Stimulated activated naive B cell treated with anti-CD40 and anti-IgM and Interleukin-4, amounts not matched to agents 10 μg/mL and 1 μg/mL and 100 μg/mL, for 72 hours (primary cell): ENCODE data around the gene KCTD4.

ENCODE experiments used
- ATAC-seq, 2 donors: fragments of 150-1000 bp; cut with Tn5 transposase; replicated peaks; 2 replicates each; pipeline ENCODE4 v1.10.0; 2021; ENCODE audit warnings: moderate library complexity in 1 of 2
- DNase-seq: peaks from one replicate; pipeline ENCODE4 v3.0.0; 2021
- H3K27ac Mint-ChIP-seq: one replicate; pipeline ENCODE4 v1.8.0; 2022; ENCODE audit warnings: mild to moderate bottlenecking, mixed read lengths
- H3K27me3 Mint-ChIP-seq, 2 donors: one replicate each; pipeline ENCODE4 v1.8.0; 2022; ENCODE audit warnings: mixed read lengths in 2 of 2
- H3K36me3 Mint-ChIP-seq, 2 donors: one replicate each; pipeline ENCODE4 v1.8.0; 2022; ENCODE audit warnings: mixed read lengths in 2 of 2, mild to moderate bottlenecking in 1 of 2
- H3K4me1 Mint-ChIP-seq, 2 donors: one replicate each; pipeline ENCODE4 v1.8.0; 2022; ENCODE audit warnings: mixed read lengths in 2 of 2, mild to moderate bottlenecking in 1 of 2
- H3K4me3 Mint-ChIP-seq, 2 donors: one replicate each; pipeline ENCODE4 v1.8.0; 2022; ENCODE audit warnings: mild to moderate bottlenecking in 2 of 2, mixed read lengths in 2 of 2, moderate library complexity in 1 of 2
- H3K9me3 Mint-ChIP-seq, 2 donors: one replicate each; pipeline ENCODE4 v1.8.0; 2022; ENCODE audit warnings: mixed read lengths in 2 of 2, mild to moderate bottlenecking in 1 of 2

KCTD4 gene

DNA sequence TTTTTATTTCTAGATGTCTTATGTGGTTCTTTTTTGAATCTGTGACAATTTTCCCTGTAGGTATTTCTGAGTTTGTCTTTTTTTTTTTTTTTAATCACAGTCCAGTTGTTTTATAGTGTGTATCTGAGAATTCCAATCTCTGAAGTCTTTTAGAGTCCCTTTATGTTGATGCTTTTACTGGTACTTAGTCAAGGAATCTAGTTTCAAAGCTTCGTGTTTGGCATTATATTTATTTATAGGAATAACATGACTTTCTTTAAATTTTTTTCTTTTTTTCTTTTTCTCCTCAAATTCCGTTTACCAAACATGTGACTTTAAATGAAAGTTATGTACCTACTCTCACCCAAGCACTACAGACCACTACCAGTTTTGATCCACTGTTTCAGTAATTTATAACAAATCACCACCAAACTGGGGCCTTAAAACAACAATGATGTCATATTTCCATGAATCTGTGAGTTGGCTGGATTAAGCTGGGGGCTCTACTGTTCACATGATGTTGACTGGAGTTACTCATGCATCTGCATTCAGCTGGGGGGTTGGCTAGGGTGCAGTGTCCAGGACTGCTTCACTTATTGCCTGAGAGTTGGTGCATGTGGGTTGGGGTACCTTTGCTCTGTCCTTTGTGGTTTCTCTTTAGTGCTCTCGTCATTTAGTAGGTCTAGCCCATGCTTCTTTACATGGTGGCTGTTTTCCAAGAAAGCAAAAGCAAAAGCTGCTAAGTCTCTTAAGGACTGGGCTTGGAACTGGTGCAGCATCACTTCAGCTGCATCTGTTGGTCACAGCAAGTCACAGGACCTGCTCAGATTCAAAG is 22.3 kb downstream of the KCTD4 start:
- DNase-seq (no peak), ATAC-seq (no peak)
- H3K36me3 Mint-ChIP-seq, result peaks cover 30 to 50% of the 10 kb centered on the region in 2 donors
- H3K27ac Mint-ChIP-seq, result peak overlapping the region; percentile 48
- H3K9me3 Mint-ChIP-seq, result no peaks in the 10 kb centered on the region
- H3K4me1 Mint-ChIP-seq, result peaks cover 15 to 37% of the 10 kb centered on the region in 2 donors
- no peaks in the 10 kb centered on the region for H3K27me3 Mint-ChIP-seq
- H3K4me3 Mint-ChIP-seq, result no peak overlapping the region

DNA sequence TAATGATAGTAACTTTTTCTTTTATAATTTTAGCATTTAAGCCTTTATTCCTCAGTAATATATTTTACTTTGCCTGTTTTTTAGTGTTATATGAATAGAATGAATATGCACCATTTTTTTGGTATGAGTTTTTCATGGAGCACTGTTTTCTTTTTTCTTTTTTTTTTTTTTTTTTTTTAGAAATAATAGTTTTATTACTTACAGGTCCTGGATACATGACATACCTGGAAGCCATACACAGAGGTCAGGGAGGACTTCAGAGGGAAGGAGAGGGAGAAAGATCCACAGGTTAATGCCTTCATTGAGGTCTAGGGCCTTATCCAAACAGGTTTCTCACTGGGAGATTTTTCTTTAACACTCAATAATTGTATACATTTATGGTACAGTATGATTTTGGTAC is 26.4 kb downstream of the KCTD4 start:
- no peak for DNase-seq
- Mint-ChIP-seq H3K4me1 (peaks cover 19 to 34% of the 10 kb centered on the region in 2 donors), H3K4me3 (no peak overlapping the region), H3K27me3 (no peaks in the 10 kb centered on the region), H3K36me3 (peaks cover 34 to 58% of the 10 kb centered on the region in 2 donors), H3K27ac (no peak overlapping the region), H3K9me3 (peaks cover 0 to 2% of the 10 kb centered on the region in 2 donors)
- no peak for ATAC-seq

DNA sequence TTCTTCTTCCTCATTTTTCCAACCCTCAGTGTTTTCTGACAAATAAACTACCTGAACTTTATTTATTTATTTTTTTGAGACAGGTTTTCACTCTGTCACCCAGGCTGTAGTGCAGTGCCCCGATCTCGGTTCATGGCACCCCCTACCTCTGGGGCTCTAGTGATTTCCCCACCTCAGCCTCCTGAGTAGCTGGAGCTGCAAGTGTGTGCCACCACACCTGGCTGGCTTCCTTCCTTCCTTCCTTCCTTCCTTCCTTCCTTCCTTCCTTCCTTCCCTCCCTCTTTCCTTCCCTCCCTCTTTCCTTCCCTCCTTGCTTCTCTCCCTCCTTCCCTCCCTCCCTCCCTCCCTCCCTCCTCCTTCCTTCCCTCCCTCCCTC is 32.3 kb downstream of the KCTD4 start:
- Mint-ChIP-seq H3K27me3 (no peaks in the 10 kb centered on the region), H3K4me3 (no peak overlapping the region), H3K36me3 (peaks cover 36 to 56% of the 10 kb centered on the region in 2 donors), H3K9me3 (peaks cover 0 to 2% of the 10 kb centered on the region in 2 donors), H3K27ac (no peak overlapping the region), H3K4me1 (peaks cover 4 to 11% of the 10 kb centered on the region in 2 donors)
- DNase-seq, result no peak
- no peak for ATAC-seq

DNA sequence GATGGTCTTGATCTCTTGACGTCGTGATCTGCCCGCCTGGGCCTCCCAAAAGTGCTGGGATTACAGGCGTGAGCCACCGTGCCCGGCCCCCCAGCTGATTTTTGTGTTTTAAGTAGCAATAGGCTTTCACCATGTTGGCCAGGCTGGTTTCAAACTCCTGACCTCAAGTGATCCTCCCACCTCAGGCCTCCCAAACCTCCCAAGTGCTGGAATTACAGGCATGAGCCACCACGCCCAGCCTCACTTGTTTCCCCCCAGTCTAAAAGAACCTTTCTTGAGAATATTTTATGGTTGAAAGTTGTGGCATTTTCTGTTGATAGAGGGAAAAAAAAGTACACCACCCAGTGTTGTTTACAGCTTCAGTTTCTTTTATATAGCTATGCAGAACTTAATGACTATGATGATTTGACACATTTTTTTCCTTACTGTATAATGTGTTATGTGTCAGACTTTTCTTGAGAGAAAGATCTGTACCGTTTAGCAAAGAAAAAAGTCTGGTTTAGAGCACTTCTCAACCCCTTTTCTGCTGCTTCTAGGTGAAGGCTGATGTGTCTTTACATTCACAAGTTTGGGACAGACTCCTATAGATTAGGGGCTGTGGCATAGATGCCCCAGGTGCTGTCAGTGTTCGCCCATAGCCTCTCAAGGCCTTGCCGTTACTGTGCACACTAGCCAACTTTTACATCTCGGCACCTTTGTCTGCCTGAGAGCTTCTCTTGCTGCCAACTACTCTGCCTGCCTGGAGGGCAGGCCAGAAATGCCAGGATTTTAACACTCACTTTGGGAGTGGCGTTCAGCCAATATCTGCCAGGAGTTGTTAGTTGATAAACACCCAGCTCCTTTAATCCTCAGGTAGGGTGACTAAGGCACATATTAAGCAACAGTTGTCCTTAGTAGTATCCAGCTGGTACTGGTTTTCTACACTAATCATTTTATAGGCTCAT is 33.0 kb downstream of the KCTD4 start:
- Mint-ChIP-seq H3K27ac (no peak overlapping the region), H3K27me3 (no peaks in the 10 kb centered on the region), H3K9me3 (no peaks in the 10 kb centered on the region), H3K4me1 (peaks cover 0 to 8% of the 10 kb centered on the region in 2 donors), H3K4me3 (no peak overlapping the region), H3K36me3 (peaks cover 33 to 51% of the 10 kb centered on the region in 2 donors)
- DNase-seq (no peak), ATAC-seq (no peak)

DNA sequence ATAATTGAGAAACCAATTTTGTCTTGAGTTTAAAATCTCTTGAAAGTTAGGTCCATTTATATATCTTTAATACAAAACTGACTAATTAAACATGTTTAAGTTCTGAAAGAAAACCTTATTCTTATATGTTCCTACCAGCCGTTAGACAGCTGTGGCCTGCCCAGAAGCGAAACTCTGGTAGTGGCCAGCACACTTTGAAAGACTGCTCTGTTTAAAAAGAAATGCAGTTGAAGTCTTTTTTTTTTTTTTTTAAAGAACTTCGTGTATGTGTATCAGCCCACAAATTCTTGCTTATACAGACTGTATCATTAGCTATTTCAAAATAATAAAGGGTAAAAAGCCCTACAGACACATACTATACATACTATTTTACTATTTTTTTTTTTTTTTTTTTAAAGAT is 34.0 kb downstream of the KCTD4 start:
- H3K27me3 Mint-ChIP-seq, result no peaks in the 10 kb centered on the region
- peaks cover 4 to 7% of the 10 kb centered on the region in 2 donors for H3K4me1 Mint-ChIP-seq
- ATAC-seq (no peak), DNase-seq (no peak)
- H3K9me3 Mint-ChIP-seq, result no peaks in the 10 kb centered on the region
- no peak overlapping the region for H3K4me3 Mint-ChIP-seq
- no peak overlapping the region for H3K27ac Mint-ChIP-seq
- H3K36me3 Mint-ChIP-seq, result peaks cover 32 to 41% of the 10 kb centered on the region in 2 donors

DNA sequence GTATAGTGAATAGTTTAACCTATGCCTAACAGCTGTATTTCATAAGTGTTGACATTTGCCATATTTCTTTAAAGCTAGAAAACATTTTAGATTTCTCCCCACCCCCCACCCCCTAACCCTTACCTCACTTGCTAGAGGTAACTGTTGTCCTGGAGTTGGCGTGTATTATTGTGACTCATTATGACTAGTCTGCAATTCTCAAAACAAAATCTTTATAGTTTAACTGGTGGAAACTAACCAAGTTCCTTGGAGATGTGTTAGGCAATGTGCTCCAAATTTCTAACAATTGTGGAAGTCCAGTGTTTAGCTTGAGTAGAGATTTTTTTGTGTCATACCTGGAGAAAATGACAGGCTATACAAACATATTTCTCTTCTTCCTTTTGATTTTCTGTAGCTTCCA is 38.0 kb downstream of the KCTD4 start:
- H3K4me1 Mint-ChIP-seq, result peaks cover 7 to 12% of the 10 kb centered on the region in 2 donors
- ATAC-seq (no peak), DNase-seq (no peak)
- peaks cover 8% of the 10 kb centered on the region in 2 donors for H3K9me3 Mint-ChIP-seq
- no peaks in the 10 kb centered on the region for H3K27me3 Mint-ChIP-seq
- no peak overlapping the region for H3K27ac Mint-ChIP-seq
- no peak overlapping the region for H3K4me3 Mint-ChIP-seq
- H3K36me3 Mint-ChIP-seq, result peaks cover 35% of the 10 kb centered on the region in 2 donors

DNA sequence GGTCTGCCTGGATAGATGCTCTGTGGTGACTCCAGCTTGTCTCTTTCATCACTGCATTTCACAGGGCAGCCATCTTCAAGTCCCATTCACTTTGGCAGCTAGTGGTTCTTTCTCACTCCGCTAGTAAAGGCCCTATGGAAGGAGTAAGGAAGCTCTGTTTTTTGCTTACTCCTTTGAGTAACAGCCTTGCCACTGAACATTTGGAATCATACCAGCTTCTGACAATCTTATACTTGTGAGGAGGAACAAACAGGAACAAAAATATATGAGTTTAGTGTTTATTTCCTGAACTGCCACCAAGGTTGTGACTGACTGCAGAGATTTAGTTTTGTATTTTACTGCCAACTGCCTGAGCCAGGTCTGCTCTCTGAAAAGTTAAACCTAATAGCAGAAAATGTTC is 38.7 kb downstream of the KCTD4 start:
- Mint-ChIP-seq H3K27ac (no peak overlapping the region), H3K4me1 (peaks cover 7 to 14% of the 10 kb centered on the region in 2 donors), H3K9me3 (peaks cover 10% of the 10 kb centered on the region in 2 donors), H3K4me3 (no peak overlapping the region), H3K27me3 (no peaks in the 10 kb centered on the region), H3K36me3 (peaks cover 38 to 39% of the 10 kb centered on the region in 2 donors)
- ATAC-seq (no peak), DNase-seq (no peak)

DNA sequence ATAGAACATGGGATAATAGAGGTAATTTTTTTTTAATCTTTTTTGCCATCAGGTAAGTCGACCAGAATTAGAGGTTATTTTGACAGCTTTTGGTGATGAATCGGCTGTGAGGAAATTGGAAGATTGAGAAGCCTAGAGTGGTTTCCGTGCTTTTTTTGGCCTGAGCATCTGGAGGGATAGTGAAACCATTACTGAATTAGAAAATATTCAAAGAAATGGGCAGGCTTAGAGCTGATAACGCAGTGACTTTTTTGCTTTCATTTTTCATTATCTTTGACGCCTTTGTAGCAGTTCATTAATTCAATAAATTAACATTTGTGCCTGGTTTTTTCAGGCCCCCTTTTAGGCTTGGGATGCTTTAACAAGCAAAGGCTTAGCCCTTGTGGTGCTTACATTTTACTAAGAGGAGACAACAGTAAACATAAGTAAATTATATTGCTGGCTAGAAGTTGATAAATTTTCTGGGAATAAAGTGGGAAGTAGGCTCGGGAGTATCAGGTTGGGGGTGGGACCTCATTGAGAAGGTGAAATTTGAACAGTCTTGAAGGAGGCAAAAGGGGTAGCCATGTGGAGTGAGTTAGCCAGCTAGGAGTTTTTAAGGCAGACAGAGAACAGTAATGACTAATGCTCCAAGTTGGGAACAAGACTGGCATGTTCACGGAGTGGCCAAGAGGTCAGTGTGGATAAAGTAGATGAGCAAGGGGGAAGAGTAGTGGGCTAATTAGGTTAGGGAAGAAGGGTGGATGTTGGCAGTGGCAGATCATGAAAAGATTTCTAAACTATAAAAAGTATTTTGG is 44.1 kb downstream of the KCTD4 start:
- Mint-ChIP-seq H3K4me3 (no peak overlapping the region), H3K36me3 (peaks cover 50% of the 10 kb centered on the region in 2 donors), H3K9me3 (peaks cover 16 to 18% of the 10 kb centered on the region in 2 donors), H3K27ac (no peak overlapping the region), H3K4me1 (peaks cover 8 to 25% of the 10 kb centered on the region in 2 donors), H3K27me3 (no peaks in the 10 kb centered on the region)
- ATAC-seq, result no peak
- DNase-seq, result no peak

DNA sequence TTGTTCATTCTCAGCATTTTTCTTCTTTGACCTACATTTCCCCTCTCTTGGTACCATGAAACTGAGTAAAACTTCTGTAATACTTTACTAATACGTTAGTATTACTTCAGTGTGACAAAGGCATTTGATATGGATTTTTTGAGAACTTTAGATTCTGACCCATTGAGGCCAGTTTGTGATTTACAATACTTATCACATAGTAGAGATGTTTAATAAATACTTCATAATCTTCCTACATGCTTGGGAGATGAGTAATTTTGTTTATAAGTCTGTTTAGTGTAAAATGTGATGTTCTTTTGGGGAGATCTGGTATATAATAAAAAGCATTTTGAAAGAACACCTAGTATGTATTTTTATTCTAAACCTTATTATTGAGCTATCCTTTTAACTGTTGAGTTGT is 50.9 kb downstream of the KCTD4 start:
- peaks cover 18 to 28% of the 10 kb centered on the region in 2 donors for H3K4me1 Mint-ChIP-seq
- no peaks in the 10 kb centered on the region for H3K9me3 Mint-ChIP-seq
- no peaks in the 10 kb centered on the region for H3K27me3 Mint-ChIP-seq
- no peak for ATAC-seq
- H3K27ac Mint-ChIP-seq, result no peak overlapping the region
- no peak overlapping the region for H3K4me3 Mint-ChIP-seq
- H3K36me3 Mint-ChIP-seq, result peaks cover 26 to 37% of the 10 kb centered on the region in 2 donors
- DNase-seq, result no peak

DNA sequence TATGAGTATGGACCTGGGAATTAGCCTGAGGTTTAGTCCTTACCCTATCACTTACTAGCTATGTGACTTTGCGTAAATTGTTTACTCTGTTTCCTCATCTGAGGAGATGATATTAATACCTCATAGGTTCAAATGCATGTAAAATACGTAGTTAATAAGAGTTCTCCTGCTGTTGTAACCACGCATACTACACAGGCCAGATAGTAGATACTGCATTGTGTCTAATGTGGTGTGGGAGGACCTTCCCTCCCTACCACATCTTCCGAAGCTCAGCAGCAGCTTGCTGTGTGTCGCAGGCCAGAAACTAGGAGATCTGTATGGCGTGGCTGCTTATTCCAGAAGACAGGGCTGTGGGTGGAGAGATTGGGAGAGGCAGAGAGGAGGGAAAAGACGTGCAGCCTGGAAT is 57.5 kb downstream of the KCTD4 start:
- Mint-ChIP-seq H3K27me3 (no peaks in the 10 kb centered on the region), H3K4me3 (no peak overlapping the region), H3K4me1 (peaks cover 26 to 35% of the 10 kb centered on the region in 2 donors), H3K9me3 (no peaks in the 10 kb centered on the region), H3K36me3 (peaks cover 27 to 52% of the 10 kb centered on the region in 2 donors), H3K27ac (no peak overlapping the region)
- DNase-seq (no peak), ATAC-seq (no peak)
